Activated CD8-positive, alpha-beta memory T cell treated with anti-CD3 and anti-CD28 coated beads for 36 hours (primary cell): ENCODE measurements around the gene ITGA3. TPM values are rescaled to one million over a fixed set of nuclear protein-coding genes. Genes with fewer than 3 reads are reported as not detected.

Experiments
- CTCF ChIA-PET: fragments of 350-600 bp; sonication (Branson Sonifier 250); formaldehyde crosslinking; loops from one replicate; lab custom pipeline; 2021; ENCODE audit warnings: antibody characterized with exemption; lab: Charles Lee
- POLR2A ChIA-PET: fragments of 350-600 bp; sonication (Branson Sonifier 250); formaldehyde crosslinking; loops from one replicate; lab custom pipeline; 2021; ENCODE audit warnings: antibody characterized with exemption; lab: Charles Lee
- total RNA-seq, 2 experiments: library from RNA; stranded (reverse); gene quantifications; one replicate each; pipeline ENCODE4 v1.2.3, GENCODE V29; 2021

The ITGA3 gene
- total RNA-seq, 2 experiments from 2014 or later = 8.0 to 8.2 TPM

GRCh38 chr17:50096092-50096491, 40.2 kb downstream of the ITGA3 start:
- ChIA-PET POLR2A (no interaction called here), CTCF (interaction anchor here (0.7 to 3.1 kb wide), 5 partner anchors 8 to 201 kb away, joined by 3 to 17 read pairs (median 4); no protein-coding TSS in a partner anchor)

GRCh38 chr17:50096758-50097157, 40.8 kb downstream of the ITGA3 start:
- ChIA-PET POLR2A (no interaction called here), CTCF (interaction anchor here (0.7 to 1.4 kb wide), 7 partner anchors 9 to 201 kb away, joined by 3 to 6 read pairs (median 4); partner anchors contain the start of gene ITGA3)

DNA sequence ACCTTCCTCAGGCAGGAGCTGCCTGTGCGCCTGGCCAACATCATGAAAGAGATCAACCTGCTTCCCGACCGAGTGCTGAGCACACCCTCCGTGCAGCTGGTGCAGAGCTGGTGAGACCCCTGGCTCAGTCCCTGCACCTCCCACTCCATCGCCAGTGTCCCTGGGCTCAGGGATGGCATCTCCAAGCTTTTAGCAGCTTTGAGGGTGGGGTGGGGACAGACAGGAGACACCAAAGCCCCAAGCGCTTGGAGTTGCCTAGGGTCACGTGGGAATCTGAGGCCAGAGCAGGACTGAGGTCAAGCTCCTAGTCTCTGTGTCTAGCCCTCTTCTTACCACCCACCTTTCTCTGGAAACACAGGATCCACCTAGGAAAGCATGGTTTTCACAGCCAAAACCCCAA, 41.5 kb downstream of the ITGA3 start:
- CTCF ChIA-PET = interaction anchor here (0.7 to 1.4 kb wide), 4 partner anchors 11 to 41 kb away, joined by 3 to 4 read pairs (median 4); partner anchors contain the start of gene ITGA3
- POLR2A ChIA-PET = no interaction called here

DNA sequence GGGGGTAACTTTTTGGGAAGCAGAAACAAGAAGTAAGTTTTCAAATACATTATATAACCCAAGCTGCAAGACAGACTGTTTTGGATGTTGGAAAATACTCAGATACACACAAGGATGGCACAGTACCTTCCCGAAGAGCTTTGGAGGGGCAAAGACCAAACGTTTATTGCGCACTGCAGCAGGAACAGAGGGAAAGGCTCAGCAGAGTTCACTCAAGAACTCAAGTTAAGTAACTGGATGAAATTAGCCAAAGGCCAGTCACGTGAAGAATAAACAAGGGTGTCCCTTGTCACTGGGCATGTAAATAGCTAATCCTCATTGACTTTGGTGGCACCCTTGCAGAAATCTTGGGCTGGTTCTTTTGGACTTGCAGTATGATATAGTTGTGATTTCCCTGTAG, 42.0 kb downstream of the ITGA3 start:
- POLR2A ChIA-PET = no interaction called here
- CTCF ChIA-PET = interaction anchor here (0.7 to 1.4 kb wide), 3 partner anchors 11 to 42 kb away, joined by 3 to 4 read pairs (median 4); partner anchors contain the start of gene ITGA3

- CTCF ChIA-PET = interaction anchor here (1.5 kb wide), 1 partner anchor 11 kb away, joined by 3 read pairs; no protein-coding TSS in a partner anchor
- POLR2A ChIA-PET = no interaction called here
Observed at GRCh38 chr17:50098583-50098982, 42.7 kb downstream of the ITGA3 start.

- ChIA-PET CTCF (interaction anchor here (1.5 kb wide), 1 partner anchor 11 kb away, joined by 3 read pairs; no protein-coding TSS in a partner anchor), POLR2A (no interaction called here)
Observed at GRCh38 chr17:50099003-50099402, 43.1 kb downstream of the ITGA3 start.

DNA sequence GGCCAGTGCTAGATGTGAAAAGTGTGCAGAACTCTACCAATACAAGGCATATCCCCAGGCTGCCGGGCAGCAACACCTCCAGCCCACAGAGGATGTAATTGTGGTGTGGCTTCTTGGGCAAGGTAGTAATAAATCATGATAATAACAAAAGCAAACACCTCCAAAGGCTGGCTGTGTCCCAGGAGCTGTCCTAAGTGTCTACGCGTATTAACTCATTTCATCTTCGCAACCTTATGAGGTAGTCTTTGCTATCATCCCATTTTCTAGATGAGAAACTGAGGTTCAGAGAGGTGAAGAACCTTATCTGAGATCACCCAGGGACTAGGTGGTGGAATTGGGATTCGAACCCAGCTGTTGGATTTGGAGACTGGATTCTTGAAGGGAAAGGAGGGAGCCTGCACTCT, 44.6 kb downstream of the ITGA3 start:
- ChIA-PET POLR2A (no interaction called here), CTCF (interaction anchor here (1.0 to 1.5 kb wide), 2 partner anchors 8 to 13 kb away, joined by 4 read pairs; no protein-coding TSS in a partner anchor)

GRCh38 chr17:50100921-50101345, 45.0 kb downstream of the ITGA3 start:
- ChIA-PET POLR2A (no interaction called here), CTCF (interaction anchor here (1.5 kb wide), 1 partner anchor 14 kb away, joined by 4 read pairs; no protein-coding TSS in a partner anchor)

GRCh38 chr17:50101346-50102163, 45.6 kb downstream of the ITGA3 start:
- ChIA-PET CTCF (interaction anchor here (1.5 kb wide), 1 partner anchor 14 kb away, joined by 4 read pairs; no protein-coding TSS in a partner anchor), POLR2A (no interaction called here)

- POLR2A ChIA-PET = no interaction called here
- CTCF ChIA-PET = interaction anchor here (1.4 to 2.2 kb wide), 3 partner anchors 8 to 15 kb away, joined by 3 to 7 read pairs (median 7); no protein-coding TSS in a partner anchor
Observed at GRCh38 chr17:50102164-50102991, 46.5 kb downstream of the ITGA3 start.

- POLR2A ChIA-PET = no interaction called here
- CTCF ChIA-PET = interaction anchor here (1.4 to 2.2 kb wide), 3 partner anchors 9 to 16 kb away, joined by 3 to 7 read pairs (median 7); no protein-coding TSS in a partner anchor
Observed at GRCh38 chr17:50103252-50103651, 47.3 kb downstream of the ITGA3 start.

- POLR2A ChIA-PET = no interaction called here
Observed at GRCh38 chr17:50103941-50104340, 48.0 kb downstream of the ITGA3 start.

GRCh38 chr17:50105811-50106210, 49.9 kb downstream of the ITGA3 start:
- POLR2A ChIA-PET = no interaction called here
- CTCF ChIA-PET = no interaction called here

More at GRCh38 chr17:50103941-50104340, 48.0 kb downstream of the ITGA3 start:
- CTCF ChIA-PET = interaction anchor here (1.4 to 2.2 kb wide), 2 partner anchors 10 kb away, joined by 3 to 7 read pairs; no protein-coding TSS in a partner anchor

- CTCF ChIA-PET = interaction anchor here (2.0 kb wide), 1 partner anchor 12 kb away, joined by 7 read pairs; no protein-coding TSS in a partner anchor
- POLR2A ChIA-PET = no interaction called here
Observed at GRCh38 chr17:50106393-50107131, 50.7 kb downstream of the ITGA3 start.

- ChIA-PET POLR2A (no interaction called here), CTCF (interaction anchor here (1.3 to 2.0 kb wide), 2 partner anchors 14 to 62 kb away, joined by 5 to 7 read pairs; no protein-coding TSS in a partner anchor)
Observed at GRCh38 chr17:50107790-50108414, 52.0 kb downstream of the ITGA3 start.

DNA sequence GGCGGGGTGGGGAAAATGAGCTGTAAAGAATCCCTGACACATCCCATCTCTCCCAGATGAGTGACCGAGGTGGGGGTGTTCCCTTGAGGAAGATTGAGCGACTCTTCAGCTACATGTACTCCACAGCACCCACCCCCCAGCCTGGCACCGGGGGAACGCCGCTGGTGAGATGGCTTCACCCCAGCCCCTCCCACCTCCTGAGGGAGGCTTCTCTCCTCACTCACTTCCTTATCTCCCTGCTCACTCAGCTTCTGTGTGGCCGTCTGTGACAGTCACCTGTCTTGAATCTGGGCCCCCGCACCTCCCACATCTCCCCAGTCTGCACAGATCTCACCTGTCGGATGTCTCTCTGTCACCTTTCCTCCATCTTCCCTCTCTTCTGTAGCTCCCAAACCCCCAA, 52.6 kb downstream of the ITGA3 start:
- CTCF ChIA-PET = interaction anchor here (0.8 to 2.0 kb wide), 4 partner anchors 9 to 61 kb away, joined by 4 to 7 read pairs (median 4); no protein-coding TSS in a partner anchor
- POLR2A ChIA-PET = no interaction called here

- ChIA-PET CTCF (interaction anchor here (0.8 to 1.3 kb wide), 3 partner anchors 9 to 60 kb away, joined by 4 to 5 read pairs (median 4); no protein-coding TSS in a partner anchor), POLR2A (no interaction called here)
Observed at GRCh38 chr17:50109207-50109606, 53.3 kb downstream of the ITGA3 start.

- ChIA-PET POLR2A (no interaction called here), CTCF (no interaction called here)
Observed at GRCh38 chr17:50109785-50110184, 53.9 kb downstream of the ITGA3 start.
